Activated naive CD4-positive, alpha-beta T cell treated with anti-CD3 and anti-CD28 coated beads, Interleukin-2, amount 50 U/mL, for 16 hours (primary cell): Measurements from ENCODE around the gene PDCD2L.
"Not testable (repeated sequence)": the region's sequence is repeated elsewhere in the genome, so short reads cannot be mapped to it uniquely, and the experiment has no call there.

Experiments
- DNase-seq: peaks from one replicate; pipeline ENCODE4 v3.0.0-alpha.2; 2020

PDCD2L gene

GRCh38 chr19:34375598-34375997 lies 28.6 kb upstream of the PDCD2L start:
- no peak for DNase-seq

- no peak for DNase-seq
Observed at GRCh38 chr19:34380639-34381241, 23.5 kb upstream of the PDCD2L start.

DNA sequence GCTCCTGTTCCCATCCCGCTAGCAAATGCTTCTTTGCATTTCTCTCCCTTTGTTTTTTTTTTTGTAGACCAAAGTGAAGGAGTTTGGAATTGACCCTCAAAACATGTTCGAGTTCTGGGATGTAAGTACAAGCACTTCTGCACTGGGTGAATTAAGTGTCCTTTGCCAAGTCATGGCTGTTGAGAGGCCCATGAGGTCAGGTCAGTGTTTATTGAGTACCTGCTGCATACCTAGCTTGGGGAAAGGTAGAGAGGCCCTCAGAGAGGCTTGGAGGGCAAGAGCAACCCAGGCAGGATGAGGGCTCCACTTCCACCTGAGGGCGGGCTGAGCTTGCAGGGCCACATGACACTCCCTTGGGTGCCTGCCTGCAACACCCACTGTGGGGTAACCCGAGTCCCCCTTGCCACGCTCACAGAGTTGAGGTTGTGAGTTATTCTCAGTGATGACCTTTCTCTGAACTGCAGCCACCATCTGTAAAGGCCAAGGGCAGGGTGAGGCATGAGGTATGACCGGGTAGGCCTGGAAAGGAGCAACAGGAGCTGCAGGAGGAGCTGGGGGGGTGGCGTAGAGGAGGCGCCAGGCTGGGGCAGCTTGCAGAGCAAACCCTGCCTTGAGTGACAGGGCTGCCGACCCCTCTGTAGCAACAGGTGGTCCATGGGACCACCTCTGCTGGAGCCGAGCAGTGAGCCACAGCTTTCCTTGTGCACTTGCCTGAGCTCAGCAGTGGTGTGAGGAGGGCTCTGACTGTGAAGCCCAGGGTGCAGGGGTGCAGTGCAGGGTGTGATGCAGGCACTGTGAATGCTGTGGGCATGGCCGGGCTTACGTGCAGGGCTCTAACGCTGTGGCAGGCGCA lies 22.6 kb upstream of the PDCD2L start:
- DNase-seq: no peak

GRCh38 chr19:34382471-34382870 lies 21.7 kb upstream of the PDCD2L start:
- DNase-seq: no peak

GRCh38 chr19:34383599-34383998 lies 20.6 kb upstream of the PDCD2L start:
- no peak for DNase-seq

DNA sequence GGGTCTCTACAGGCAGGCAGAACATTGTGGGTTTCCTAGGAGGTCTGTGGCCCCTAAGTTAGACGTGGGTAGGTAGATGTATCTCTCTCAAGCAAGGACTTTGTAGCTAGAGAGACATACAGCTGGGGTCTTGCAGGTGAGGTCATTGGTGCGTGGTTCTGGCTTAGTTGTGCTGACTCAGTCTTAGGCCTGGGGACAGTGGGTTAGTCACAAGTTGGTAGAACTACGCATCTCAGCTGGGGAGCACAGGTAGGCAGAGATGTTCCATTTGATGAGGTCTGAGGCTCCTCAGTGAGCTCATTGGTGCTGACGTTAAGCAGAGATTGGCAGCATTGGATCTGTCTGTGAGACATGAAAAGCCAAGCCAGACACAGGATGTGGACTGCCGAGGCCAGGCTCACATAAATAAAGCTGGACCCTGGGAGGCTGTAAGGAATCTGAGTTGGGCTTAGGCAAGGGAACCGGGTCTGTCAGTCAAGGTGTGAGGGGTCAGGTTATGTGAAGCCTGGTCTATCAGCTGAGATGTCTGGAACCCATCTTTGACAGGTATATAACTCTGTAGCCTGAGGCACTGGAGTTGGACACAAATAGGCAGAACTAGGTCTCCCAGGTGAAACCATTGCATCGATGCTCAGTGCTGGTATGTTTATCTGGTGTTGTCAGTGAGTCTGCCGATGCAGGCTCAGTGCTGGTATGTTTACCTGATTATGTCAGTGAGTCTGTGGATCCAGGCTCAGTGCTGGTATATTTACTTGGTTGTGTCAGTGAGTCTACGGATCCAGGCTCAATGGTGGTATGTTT lies 17.4 kb upstream of the PDCD2L start:
- no peak for DNase-seq

- DNase-seq: no peak
Observed at GRCh38 chr19:34387446-34387810, 16.8 kb upstream of the PDCD2L start.

DNA sequence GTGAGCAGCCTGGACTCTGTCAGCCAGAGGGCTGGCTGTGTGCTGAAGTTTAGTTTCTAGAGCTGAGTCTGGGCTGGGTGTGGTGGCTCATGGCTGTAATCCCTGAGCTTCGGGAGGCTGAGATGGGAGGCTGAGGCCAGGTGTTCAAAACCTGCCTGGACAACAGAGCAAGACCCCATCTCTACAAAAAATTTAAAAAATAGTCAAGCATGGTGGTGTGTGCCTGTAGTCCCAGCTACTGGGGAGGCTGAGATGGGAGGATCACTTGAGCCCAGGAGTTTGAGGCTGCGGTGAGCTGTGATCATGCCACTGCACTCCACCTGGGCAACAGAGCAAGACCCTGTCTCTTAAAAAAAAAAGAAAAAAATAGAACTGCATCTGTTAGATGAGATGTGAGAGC lies 15.5 kb upstream of the PDCD2L start:
- not testable (repeated sequence) for DNase-seq

GRCh38 chr19:34391813-34392212 lies 12.4 kb upstream of the PDCD2L start:
- DNase-seq: no peak

DNA sequence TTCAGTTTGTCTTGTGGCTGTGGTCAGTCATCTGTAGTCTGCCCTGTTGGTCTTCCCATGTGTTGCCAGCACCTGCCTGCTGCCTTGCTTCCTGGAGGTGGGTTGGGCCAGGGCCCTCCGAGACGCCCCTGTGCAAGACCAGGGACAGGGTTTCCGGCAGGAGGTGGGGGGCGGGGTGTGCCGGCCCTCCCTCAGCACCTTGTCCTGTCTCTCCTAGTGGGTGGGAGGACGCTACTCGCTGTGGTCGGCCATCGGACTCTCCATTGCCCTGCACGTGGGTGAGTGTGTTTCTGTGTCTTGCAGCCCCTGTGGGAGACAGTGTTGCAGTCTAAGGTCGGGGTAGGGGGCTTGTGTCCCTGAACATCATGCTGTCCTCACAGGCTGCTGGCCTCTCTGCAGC lies 11.2 kb upstream of the PDCD2L start:
- no peak for DNase-seq

GRCh38 chr19:34393629-34394028 lies 10.6 kb upstream of the PDCD2L start:
- DNase-seq: no peak

DNA sequence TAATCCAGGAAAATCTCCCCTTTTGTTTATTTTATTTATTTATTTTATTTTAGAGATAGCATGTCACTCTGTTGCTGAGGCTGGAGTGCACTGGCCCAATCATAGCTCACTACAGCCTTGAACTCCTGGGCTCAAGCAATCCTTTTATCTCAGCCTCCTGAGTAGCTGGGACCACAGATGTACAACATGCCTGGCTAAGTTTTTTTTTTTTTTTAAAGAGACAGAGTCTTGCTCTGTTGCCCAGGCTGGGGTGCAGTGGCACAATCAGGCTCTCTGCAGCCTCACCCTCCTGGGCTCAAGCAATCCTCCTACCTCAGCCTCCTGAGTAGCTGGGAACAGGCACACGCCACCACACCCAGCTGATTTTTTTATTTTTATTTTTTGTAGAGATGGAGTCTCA lies 6.3 kb upstream of the PDCD2L start:
- DNase-seq: no peak

GRCh38 chr19:34399886-34400285 lies 4.3 kb upstream of the PDCD2L start:
- DNase-seq: no peak

GRCh38 chr19:34400844-34401243 lies 3.4 kb upstream of the PDCD2L start:
- not testable (repeated sequence) for DNase-seq

GRCh38 chr19:34402074-34402600 lies 2.1 kb upstream of the PDCD2L start:
- DNase-seq: no peak

DNA sequence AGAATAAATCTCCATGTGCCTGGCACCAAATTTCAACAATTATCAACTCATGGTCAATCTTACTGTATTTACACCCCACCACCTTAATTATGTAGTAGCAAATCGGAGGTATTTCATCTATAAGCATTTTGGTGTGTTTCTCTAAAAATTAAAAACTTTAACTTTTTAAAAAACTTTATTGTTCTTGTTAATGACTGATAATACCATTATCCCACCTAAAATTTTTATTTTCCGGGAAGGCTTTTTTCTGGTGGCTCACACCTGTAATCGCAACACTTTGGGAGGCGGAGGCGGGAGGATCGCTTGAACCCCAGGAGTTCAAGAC lies 453 bp upstream of the PDCD2L start:
- no peak for DNase-seq

- no peak for DNase-seq
Observed at GRCh38 chr19:34405892-34406660, 1.9 kb downstream of the PDCD2L start.

DNA sequence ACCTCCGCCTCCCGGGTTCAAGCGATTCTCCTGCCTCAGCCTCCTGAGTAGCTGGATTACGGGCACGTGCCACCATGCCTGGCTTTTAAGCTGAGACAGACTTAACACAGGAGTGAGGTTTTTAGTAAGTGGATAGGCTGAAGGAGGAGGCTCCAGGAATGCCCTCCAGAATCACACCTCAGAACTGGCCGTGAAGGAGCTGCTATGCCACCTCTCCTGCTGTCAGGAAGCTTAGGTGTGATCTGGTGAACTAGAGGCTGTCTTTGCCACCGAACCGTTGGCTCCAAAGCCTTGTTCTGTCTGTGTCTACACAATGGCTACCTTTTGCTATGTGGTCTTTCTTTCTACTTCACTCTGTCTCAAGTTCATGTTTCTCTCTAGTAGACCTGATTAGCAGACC lies 4.2 kb downstream of the PDCD2L start:
- no peak for DNase-seq

DNA sequence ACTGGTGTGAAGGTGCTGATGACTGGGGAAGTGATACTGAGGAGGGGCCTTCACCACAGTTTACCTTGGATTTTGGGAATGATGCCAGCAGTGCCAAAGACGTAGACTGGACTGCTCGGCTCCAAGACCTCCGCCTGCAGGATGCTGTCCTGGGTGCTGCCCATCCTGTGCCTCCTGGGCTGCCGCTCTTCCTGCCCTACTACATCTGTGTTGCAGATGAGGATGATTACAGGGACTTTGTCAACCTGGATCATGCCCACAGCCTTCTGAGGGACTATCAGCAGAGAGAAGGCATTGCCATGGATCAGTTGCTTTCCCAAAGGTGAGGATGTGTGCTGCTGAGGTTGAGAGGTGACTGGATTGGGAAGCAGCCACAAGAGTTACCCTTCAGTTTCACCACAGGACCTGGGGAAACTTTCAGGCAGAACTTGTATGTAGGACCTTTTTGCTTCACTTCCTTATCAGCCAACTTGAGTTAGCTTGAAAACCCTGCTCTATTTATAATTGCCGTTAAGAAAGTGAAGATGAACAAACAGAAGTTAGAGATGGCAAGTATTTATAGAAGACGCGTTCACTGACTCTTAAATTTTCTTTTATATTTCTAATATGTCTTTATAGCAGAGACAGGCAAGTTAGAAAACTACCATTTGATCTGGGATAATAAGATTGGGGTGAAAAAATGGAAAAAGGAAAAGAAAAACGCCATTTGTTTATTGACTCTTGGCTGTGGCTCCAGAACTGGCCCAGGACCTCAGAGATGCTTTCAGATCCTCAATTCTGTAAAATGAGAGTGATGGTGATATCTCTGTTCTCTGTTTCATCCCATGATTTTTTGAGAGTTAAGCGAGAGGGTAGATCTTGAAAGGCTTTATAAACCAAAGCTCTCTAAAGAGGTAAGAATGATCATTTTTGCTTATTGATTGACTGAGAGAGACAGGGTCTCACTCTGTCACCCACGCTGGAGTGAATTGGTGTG lies 5.3 kb downstream of the PDCD2L start:
- DNase-seq: no peak

- no peak for DNase-seq
Observed at GRCh38 chr19:34411216-34411615, 7.0 kb downstream of the PDCD2L start.

DNA sequence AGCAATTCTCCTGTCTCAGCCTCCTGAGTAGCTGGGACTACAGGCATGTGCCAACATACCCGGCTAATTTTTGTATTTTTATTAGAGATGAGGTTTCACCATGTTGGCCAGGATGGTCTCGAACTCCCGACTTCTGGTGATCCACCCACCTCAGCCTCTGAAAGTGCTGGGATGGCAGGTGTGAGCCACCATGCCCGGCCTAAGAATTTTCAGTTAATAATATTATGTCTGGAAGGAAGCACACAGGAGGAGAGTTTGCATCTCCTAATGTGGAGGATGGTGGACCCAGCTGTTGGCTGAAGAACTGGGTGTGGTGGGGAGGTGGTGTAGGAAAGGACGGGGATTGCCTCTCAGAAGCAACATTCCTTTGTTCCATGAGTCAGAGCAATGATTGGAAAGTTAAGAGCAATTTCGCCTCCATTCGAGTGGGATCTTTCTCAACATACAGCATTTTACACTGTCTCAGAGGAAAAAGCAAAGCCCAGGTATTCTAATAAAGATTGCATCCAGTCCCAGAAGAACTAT lies 11.9 kb downstream of the PDCD2L start:
- DNase-seq: no peak
